MCF 10A (cell line): ENCODE measurements around the gene OR8D2. TPM values are rescaled to one million over a fixed set of nuclear protein-coding genes. Genes with fewer than 3 reads are reported as not detected.
A peak's percentile ranks its signal among the peaks of the same experiment; 100 is the strongest.

Experiments
- BruUV-seq: library from RNA; stranded (reverse); fragments of 400-500 nt; replicated peaks from 2 replicates; lab custom pipeline; 2021; lab: Mats Ljungman, UMichigan
- CTCF ChIA-PET: fragments of 300-600 bp; sonication (Branson Sonifier 250); formaldehyde crosslinking; extraction: SDS; loops from one replicate; lab custom pipeline; 2021; ENCODE audit warnings: antibody characterized with exemption, inconsistent platforms; lab: Yijun Ruan, JAX
- POLR2A ChIA-PET: fragments of 300-600, 350-650 bp; sonication (Branson Sonifier 250); formaldehyde crosslinking; extraction: SDS; loops from one replicate; lab custom pipeline; 2020; ENCODE audit warnings: antibody characterized with exemption, inconsistent platforms; lab: Yijun Ruan, JAX
- DNase-seq: peaks from one replicate; pipeline ENCODE4 v3.0.0-alpha.2; 2018; ENCODE audit not compliant: unreplicated experiment
- H3K27ac Mint-ChIP-seq: one replicate; pipeline ENCODE4 v1.8.0; 2022; ENCODE audit warnings: mild to moderate bottlenecking, low read depth, mixed read lengths; ENCODE audit not compliant: unreplicated experiment
- H3K27me3 Mint-ChIP-seq: one replicate; pipeline ENCODE4 v1.8.0; 2022; ENCODE audit warnings: mixed read lengths; ENCODE audit not compliant: insufficient read depth, unreplicated experiment
- H3K36me3 Mint-ChIP-seq: one replicate; pipeline ENCODE4 v1.8.0; 2022; ENCODE audit warnings: mild to moderate bottlenecking, moderate library complexity, mixed read lengths; ENCODE audit not compliant: insufficient read depth, unreplicated experiment
- H3K4me1 Mint-ChIP-seq: one replicate; pipeline ENCODE4 v1.8.0; 2022; ENCODE audit warnings: mixed read lengths; ENCODE audit not compliant: insufficient read depth, unreplicated experiment
- H3K4me3 Mint-ChIP-seq: one replicate; pipeline ENCODE4 v1.8.0; 2022; ENCODE audit warnings: mild to moderate bottlenecking, moderate library complexity, mixed read lengths; ENCODE audit not compliant: unreplicated experiment
- H3K9me3 Mint-ChIP-seq: one replicate; pipeline ENCODE4 v1.8.0; 2022; ENCODE audit warnings: mixed read lengths; ENCODE audit not compliant: unreplicated experiment
- intact Hi-C: fragments of 100-400 bp; cut with micrococcal nuclease; formaldehyde crosslinking; loops from 2 replicates; pipeline ENCODE4 v1.14.1; 2022
- total RNA-seq: library from RNA; stranded (reverse); gene quantifications from 2 replicates; pipeline ENCODE4 v1.2.3, GENCODE V29; 2022
- TF ChIP-seq, protein P1 (sequence below): fragments of 200-600 bp; IDR thresholded peaks from one replicate; pipeline ENCODE4 v1.8.0; 2022; ENCODE audit warnings: antibody characterized with exemption, mild to moderate bottlenecking; ENCODE audit not compliant: unreplicated experiment

Gene OR8D2
- total RNA-seq, 1 experiment from 2014 or later: not detected

GRCh38 chr11:124340142-124340447 lies 20.1 kb upstream of the OR8D2 start:
- ChIA-PET POLR2A (no interaction called here), CTCF (no interaction called here)
- DNase-seq: no peak
- no peaks in the 10 kb centered on the region for H3K36me3 Mint-ChIP-seq
- peaks cover 20% of the 10 kb centered on the region for H3K27me3 Mint-ChIP-seq
- no peak overlapping the region for H3K4me3 Mint-ChIP-seq
- no peak overlapping the region for H3K27ac Mint-ChIP-seq
- intact Hi-C loops: no loop called here
- no peaks in the 10 kb centered on the region for H3K9me3 Mint-ChIP-seq
- H3K4me1 Mint-ChIP-seq: no peaks in the 10 kb centered on the region
- TF ChIP-seq, protein P1, sequence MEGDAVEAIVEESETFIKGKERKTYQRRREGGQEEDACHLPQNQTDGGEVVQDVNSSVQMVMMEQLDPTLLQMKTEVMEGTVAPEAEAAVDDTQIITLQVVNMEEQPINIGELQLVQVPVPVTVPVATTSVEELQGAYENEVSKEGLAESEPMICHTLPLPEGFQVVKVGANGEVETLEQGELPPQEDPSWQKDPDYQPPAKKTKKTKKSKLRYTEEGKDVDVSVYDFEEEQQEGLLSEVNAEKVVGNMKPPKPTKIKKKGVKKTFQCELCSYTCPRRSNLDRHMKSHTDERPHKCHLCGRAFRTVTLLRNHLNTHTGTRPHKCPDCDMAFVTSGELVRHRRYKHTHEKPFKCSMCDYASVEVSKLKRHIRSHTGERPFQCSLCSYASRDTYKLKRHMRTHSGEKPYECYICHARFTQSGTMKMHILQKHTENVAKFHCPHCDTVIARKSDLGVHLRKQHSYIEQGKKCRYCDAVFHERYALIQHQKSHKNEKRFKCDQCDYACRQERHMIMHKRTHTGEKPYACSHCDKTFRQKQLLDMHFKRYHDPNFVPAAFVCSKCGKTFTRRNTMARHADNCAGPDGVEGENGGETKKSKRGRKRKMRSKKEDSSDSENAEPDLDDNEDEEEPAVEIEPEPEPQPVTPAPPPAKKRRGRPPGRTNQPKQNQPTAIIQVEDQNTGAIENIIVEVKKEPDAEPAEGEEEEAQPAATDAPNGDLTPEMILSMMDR: no peak
- no TSS peak for BruUV-seq

DNA sequence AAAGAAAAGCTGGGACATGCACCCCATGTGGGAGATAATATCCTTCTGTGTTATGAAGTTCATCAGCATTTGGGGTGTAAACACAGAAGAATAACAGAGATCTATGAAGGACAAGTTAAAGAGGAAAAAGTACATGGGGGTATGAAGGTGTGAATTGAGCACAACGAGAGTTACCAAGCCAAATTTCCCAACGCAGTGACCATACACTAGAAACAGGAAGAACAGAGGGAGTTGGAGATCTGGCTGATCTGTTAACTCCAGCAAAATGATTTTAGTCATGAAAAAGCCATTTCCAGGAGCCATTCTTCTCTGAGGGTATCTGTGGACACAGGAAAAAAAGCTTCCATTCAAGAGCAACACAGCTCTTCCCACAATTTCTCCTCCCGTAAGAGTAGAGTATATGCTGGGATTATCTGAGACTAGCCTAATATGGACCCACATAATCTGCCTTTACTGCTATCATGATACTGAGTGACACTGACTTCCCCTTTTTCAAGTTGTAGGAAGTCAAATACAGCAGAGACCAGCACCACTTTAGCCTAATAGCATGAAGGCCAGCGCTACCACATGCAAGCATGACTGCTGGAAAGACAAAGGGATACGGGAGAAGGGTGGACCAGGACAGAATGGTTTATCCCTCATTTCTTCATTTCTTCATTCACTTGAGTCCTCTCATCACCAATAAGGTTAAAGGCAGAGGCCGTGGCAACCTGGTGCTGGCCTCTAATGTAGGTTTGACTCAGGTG lies 19.6 kb upstream of the OR8D2 start:
- BruUV-seq: no TSS peak

GRCh38 chr11:124331873-124332272 lies 11.9 kb upstream of the OR8D2 start:
- no peaks in the 10 kb centered on the region for H3K9me3 Mint-ChIP-seq
- ChIA-PET POLR2A (no interaction called here), CTCF (interaction anchor here (0.8 kb wide), 1 partner anchor 261 kb away, joined by 3 read pairs; no protein-coding TSS in a partner anchor)
- H3K4me3 Mint-ChIP-seq: no peak overlapping the region
- intact Hi-C loops: no loop called here
- no TSS peak for BruUV-seq
- H3K4me1 Mint-ChIP-seq: no peaks in the 10 kb centered on the region
- no peaks in the 10 kb centered on the region for H3K36me3 Mint-ChIP-seq
- DNase-seq: no peak
- TF ChIP-seq, protein P1: no peak
- peaks cover 87% of the 10 kb centered on the region for H3K27me3 Mint-ChIP-seq
- H3K27ac Mint-ChIP-seq: no peak overlapping the region

More for the DNA sequence above, 19.6 kb upstream of the OR8D2 start:
- DNase-seq: no peak
- Mint-ChIP-seq H3K4me3 (no peak overlapping the region), H3K4me1 (no peaks in the 10 kb centered on the region), H3K27ac (no peak overlapping the region), H3K27me3 (peaks cover 26% of the 10 kb centered on the region), H3K9me3 (no peaks in the 10 kb centered on the region), H3K36me3 (no peaks in the 10 kb centered on the region)
- POLR2A ChIA-PET: no interaction called here
- intact Hi-C loops: no loop called here
- CTCF ChIA-PET: interaction anchor here (0.6 kb wide), 1 partner anchor 1854 kb away, joined by 3 read pairs; no protein-coding TSS in a partner anchor
- TF ChIP-seq, protein P1: no peak

GRCh38 chr11:124329787-124330478 lies 9.9 kb upstream of the OR8D2 start:
- Mint-ChIP-seq H3K4me3 (no peak overlapping the region), H3K27ac (no peak overlapping the region), H3K27me3 (peaks cover 94% of the 10 kb centered on the region), H3K4me1 (no peaks in the 10 kb centered on the region), H3K9me3 (no peaks in the 10 kb centered on the region), H3K36me3 (no peaks in the 10 kb centered on the region)
- CTCF ChIA-PET: interaction anchor here (0.6 to 1.6 kb wide), 3 partner anchors 14 to 1470 kb away, joined by 3 to 5 read pairs (median 3); no protein-coding TSS in a partner anchor
- TF ChIP-seq, protein P1: no peak
- peak; percentile 21 for DNase-seq
- intact Hi-C loops: loop anchor here (1.0 kb wide), 1 partner anchor 259 kb away; no protein-coding TSS in a partner anchor
- POLR2A ChIA-PET: interaction anchor here (0.7 kb wide), 1 partner anchor 572 kb away, joined by 3 read pairs; no protein-coding TSS in a partner anchor
- BruUV-seq: no TSS peak
